MM.1S (cell line): Measurements from ENCODE around the gene LARGE1.

Experiments used
- DNase-seq: peaks from one replicate; pipeline ENCODE4 v3.0.0-alpha.2; 2015
- H2AFZ ChIP-seq: fragments of 300-600 bp; sonication (generic); 2 replicates; pipeline ENCODE4 v1.6.0; 2016; ENCODE audit warnings: antibody characterized with exemption, low read length
- H3F3A ChIP-seq: fragments of 300-600 bp; sonication (generic); 2 replicates; pipeline ENCODE4 v1.6.1; 2016; ENCODE audit warnings: mild to moderate bottlenecking, antibody characterized with exemption, low read length, moderate library complexity, mixed read lengths; ENCODE audit not compliant: insufficient read depth
- H3K27ac ChIP-seq: fragments of 300-600 bp; sonication (generic); 2 replicates; pipeline ENCODE4 v1.5.1; 2016; ENCODE audit warnings: mild to moderate bottlenecking, low read length
- H3K27me3 ChIP-seq: fragments of 300-600 bp; sonication (generic); replicated peaks from 2 replicates; pipeline ENCODE4 v1.6.0; 2016; ENCODE audit warnings: low read length; ENCODE audit not compliant: insufficient read depth
- H3K36me3 ChIP-seq: fragments of 300-600 bp; sonication (generic); replicated peaks from 2 replicates; pipeline ENCODE4 v1.6.1; 2016; ENCODE audit warnings: mild to moderate bottlenecking, low read length, mixed read lengths; ENCODE audit not compliant: insufficient read depth
- H3K4me1 ChIP-seq: fragments of 300-600 bp; sonication (generic); 2 replicates; pipeline ENCODE4 v1.6.1; 2016; ENCODE audit warnings: low read length, mixed read lengths
- H3K4me2 ChIP-seq: fragments of 300-600 bp; sonication (generic); 2 replicates; pipeline ENCODE4 v1.6.0; 2016; ENCODE audit warnings: low read depth, low read length
- H3K4me3 ChIP-seq: fragments of 300-600 bp; sonication (generic); 2 replicates; pipeline ENCODE4 v1.5.1; 2016; ENCODE audit warnings: low read length, mixed read lengths
- H3K79me2 ChIP-seq: fragments of 300-600 bp; sonication (generic); 2 replicates; pipeline ENCODE4 v1.6.1; 2016; ENCODE audit warnings: mixed run types, low read length, mixed read lengths
- H3K9ac ChIP-seq: fragments of 300-600 bp; sonication (generic); 2 replicates; pipeline ENCODE4 v1.6.1; 2016; ENCODE audit warnings: low read length, mixed read lengths
- H3K9me2 ChIP-seq: fragments of 300-600 bp; sonication (generic); replicated peaks from 2 replicates; pipeline ENCODE4 v1.6.1; 2016; ENCODE audit warnings: mild to moderate bottlenecking, low read length, mixed read lengths; ENCODE audit not compliant: insufficient read depth
- H3K9me3 ChIP-seq: fragments of 300-600 bp; sonication (generic); replicated peaks from 2 replicates; pipeline ENCODE4 v1.6.1; 2016; ENCODE audit warnings: mild to moderate bottlenecking, low read length, mixed read lengths; ENCODE audit not compliant: insufficient read depth
- H4K20me1 ChIP-seq: fragments of 300-600 bp; sonication (generic); 2 replicates; pipeline ENCODE4 v1.6.1; 2016; ENCODE audit warnings: mild to moderate bottlenecking, low read length, moderate library complexity, mixed read lengths; ENCODE audit not compliant: insufficient read depth
- EZH2 ChIP-seq: fragments of 300-600 bp; sonication (generic); optimal IDR thresholded peaks from 2 replicates; pipeline ENCODE3; 2017; ENCODE audit warnings: low read depth, mild to moderate bottlenecking, antibody characterized with exemption, low read length, mixed read lengths
- EZH2phosphoT487 ChIP-seq: fragments of 300-600 bp; sonication (generic); IDR thresholded peaks from 2 replicates; pipeline ENCODE4 v1.6.1; 2018; ENCODE audit warnings: antibody characterized with exemption, low read length
- TF ChIP-seq, protein P1 (sequence below): fragments of 300-600 bp; sonication (generic); IDR thresholded peaks from 2 replicates; pipeline ENCODE4 v1.5.1; 2016; ENCODE audit warnings: antibody characterized with exemption, low read length, mixed read lengths

The LARGE1 gene

DNA sequence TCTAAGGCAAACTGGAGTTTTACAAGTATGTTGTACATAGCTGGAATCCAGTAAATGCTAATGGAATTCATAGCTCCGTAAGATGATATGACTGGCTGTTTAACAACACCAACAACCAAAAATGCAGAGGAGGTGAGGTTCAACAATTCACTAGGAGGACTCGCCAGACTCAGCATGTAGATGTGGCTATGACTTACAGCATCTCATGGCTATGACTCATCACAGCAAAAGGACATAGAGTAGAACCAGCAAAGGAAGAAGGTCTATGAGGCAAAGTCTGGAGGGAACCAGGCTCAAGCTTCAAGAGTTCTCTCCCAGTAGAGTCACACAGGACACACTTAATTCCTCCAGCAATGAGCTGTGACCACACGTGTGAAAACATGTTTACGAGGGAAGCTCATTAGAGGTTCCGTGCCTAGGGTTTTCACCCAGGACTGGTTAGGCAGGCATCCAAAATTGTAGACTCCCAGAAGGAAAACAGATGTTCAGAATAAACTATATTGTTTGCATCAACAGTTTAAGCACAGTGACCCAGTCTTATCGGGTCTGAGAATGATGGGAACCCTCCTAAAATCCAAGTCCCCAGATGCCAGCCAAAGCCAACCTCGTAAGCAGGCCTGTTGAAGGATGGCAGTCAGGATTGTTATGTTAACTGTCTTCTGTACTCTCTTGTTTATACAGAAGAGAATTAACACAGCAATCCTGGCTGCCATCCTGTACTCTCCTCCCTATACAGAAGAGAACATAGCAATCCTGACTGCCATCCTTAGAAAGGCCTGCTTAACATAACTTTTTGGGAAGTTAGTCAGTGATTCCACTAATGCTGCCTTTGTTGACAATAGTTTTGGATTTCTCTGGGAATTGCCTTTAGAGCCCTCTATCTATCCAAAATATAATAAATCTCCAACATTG lies 116.6 kb downstream of the LARGE1 start:
- Histone ChIP-seq H3K27me3 (no peaks in the 10 kb centered on the region), H3K9me3 (no peaks in the 10 kb centered on the region), H2AFZ (no peak overlapping the region), H3K9me2 (no peaks in the 10 kb centered on the region), H3F3A (no peaks in the 10 kb centered on the region), H3K4me1 (peaks cover 24% of the 10 kb centered on the region), H3K36me3 (no peaks in the 10 kb centered on the region), H3K4me3 (no peak overlapping the region), H3K9ac (no peak overlapping the region), H3K27ac (no peak overlapping the region), H3K79me2 (peaks cover 95% of the 10 kb centered on the region), H4K20me1 (no peaks in the 10 kb centered on the region), H3K4me2 (no peak overlapping the region)
- no peak for DNase-seq
- TF ChIP-seq, protein P1, sequence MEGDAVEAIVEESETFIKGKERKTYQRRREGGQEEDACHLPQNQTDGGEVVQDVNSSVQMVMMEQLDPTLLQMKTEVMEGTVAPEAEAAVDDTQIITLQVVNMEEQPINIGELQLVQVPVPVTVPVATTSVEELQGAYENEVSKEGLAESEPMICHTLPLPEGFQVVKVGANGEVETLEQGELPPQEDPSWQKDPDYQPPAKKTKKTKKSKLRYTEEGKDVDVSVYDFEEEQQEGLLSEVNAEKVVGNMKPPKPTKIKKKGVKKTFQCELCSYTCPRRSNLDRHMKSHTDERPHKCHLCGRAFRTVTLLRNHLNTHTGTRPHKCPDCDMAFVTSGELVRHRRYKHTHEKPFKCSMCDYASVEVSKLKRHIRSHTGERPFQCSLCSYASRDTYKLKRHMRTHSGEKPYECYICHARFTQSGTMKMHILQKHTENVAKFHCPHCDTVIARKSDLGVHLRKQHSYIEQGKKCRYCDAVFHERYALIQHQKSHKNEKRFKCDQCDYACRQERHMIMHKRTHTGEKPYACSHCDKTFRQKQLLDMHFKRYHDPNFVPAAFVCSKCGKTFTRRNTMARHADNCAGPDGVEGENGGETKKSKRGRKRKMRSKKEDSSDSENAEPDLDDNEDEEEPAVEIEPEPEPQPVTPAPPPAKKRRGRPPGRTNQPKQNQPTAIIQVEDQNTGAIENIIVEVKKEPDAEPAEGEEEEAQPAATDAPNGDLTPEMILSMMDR, result no peak
- TF ChIP-seq EZH2phosphoT487, result no peak
- no peak for TF ChIP-seq EZH2

DNA sequence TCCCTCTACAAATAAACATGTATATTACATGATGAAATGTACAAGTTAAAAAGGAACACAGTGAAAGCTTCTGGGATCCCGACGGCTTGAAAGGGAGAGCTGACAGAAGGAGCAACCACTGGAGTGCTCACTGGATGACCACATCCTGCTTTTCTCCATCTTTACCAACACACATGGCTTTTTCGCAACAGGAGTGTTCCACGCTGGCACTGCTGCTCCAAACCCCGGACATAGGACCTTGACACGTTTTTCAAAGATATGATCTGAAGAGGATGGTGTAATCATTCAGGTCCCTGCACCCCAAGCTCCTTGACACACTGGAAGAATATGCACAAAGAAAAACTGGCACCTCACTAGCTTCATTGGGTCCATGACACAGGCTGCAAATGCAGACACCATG lies 121.9 kb downstream of the LARGE1 start:
- Histone ChIP-seq H2AFZ (no peak overlapping the region), H3K9me3 (no peaks in the 10 kb centered on the region), H3K9me2 (no peaks in the 10 kb centered on the region), H4K20me1 (no peaks in the 10 kb centered on the region), H3K36me3 (no peaks in the 10 kb centered on the region), H3K4me3 (no peak overlapping the region), H3K9ac (no peak overlapping the region), H3K27ac (no peak overlapping the region), H3K79me2 (peaks cover 98% of the 10 kb centered on the region), H3K4me2 (no peak overlapping the region), H3K27me3 (no peaks in the 10 kb centered on the region), H3K4me1 (no peaks in the 10 kb centered on the region), H3F3A (no peaks in the 10 kb centered on the region)
- TF ChIP-seq, protein P1, result no peak
- TF ChIP-seq EZH2phosphoT487 (no peak), EZH2 (no peak)
- DNase-seq, result no peak

DNA sequence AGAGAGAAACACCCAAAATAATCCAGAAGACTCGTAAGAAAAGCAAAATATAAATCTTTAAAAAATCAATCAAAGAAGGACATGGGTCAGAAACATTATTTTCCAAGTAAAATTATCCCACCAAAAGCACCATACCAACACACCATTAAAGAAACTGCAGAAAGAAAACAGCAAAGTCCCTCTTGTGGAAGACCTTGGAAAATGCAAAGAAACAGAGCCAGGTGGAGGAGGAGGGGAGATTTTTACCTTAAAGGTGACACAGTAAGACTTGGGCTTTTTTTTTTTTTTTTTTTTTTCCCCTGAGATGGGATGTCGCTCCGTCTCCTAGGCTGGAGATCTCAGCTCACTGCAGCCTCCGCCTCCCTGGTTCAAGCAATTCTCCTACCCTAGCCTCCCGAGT lies 123.8 kb downstream of the LARGE1 start:
- no peak overlapping the region for H3K9ac ChIP-seq
- peaks cover 98% of the 10 kb centered on the region for H3K79me2 ChIP-seq
- H4K20me1 ChIP-seq, result no peaks in the 10 kb centered on the region
- no peak for DNase-seq
- H2AFZ ChIP-seq, result no peak overlapping the region
- H3K27me3 ChIP-seq, result no peaks in the 10 kb centered on the region
- no peaks in the 10 kb centered on the region for H3K4me1 ChIP-seq
- H3K4me3 ChIP-seq, result no peak overlapping the region
- TF ChIP-seq, protein P1, result no peak
- no peak for TF ChIP-seq EZH2phosphoT487
- no peak for TF ChIP-seq EZH2
- no peaks in the 10 kb centered on the region for H3K9me3 ChIP-seq
- no peaks in the 10 kb centered on the region for H3F3A ChIP-seq
- H3K27ac ChIP-seq, result no peak overlapping the region
- no peaks in the 10 kb centered on the region for H3K9me2 ChIP-seq
- H3K4me2 ChIP-seq, result no peak overlapping the region
- no peaks in the 10 kb centered on the region for H3K36me3 ChIP-seq
